ENCODE results near the gene FEN1.
A peak's percentile ranks its signal among the peaks of the same experiment; 100 is the strongest.

FEN1 gene

DNA sequence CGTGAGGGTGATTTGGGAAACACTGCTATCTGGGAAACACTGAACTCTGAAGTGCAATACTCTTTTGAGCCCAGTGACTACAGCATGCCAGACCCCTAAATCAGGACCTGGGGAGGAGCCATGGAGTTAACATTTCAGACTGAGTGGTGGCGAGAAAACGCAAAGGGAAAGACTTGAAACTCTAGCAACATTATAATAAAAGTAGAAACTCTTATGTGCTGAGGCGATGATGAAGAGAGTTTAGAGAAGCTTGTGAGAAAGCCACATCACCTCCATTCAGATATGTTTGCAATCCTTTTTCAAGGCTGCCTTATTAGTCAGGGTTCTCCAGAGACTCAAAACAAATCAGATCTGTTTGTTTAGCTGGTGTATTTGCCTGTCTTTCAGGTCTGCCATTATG is 1.9 kb downstream of the FEN1 start:
- DNase-seq (ENCODE audit: low spot score): no peak

- DNase-seq (ENCODE audit: low spot score): no peak
Measured at GRCh38 chr11:61795459-61795858, 2.7 kb downstream of the FEN1 start.

GRCh38 chr11:61795876-61796526 is 3.3 kb downstream of the FEN1 start:
- no peak for DNase-seq (ENCODE audit: low spot score)

GRCh38 chr11:61797263-61797944 is 4.7 kb downstream of the FEN1 start:
- peak; percentile 68 for DNase-seq (ENCODE audit: low spot score)

GRCh38 chr11:61799665-61800284 is 7.1 kb downstream of the FEN1 start:
- no peak for DNase-seq (ENCODE audit: low spot score)

DNA sequence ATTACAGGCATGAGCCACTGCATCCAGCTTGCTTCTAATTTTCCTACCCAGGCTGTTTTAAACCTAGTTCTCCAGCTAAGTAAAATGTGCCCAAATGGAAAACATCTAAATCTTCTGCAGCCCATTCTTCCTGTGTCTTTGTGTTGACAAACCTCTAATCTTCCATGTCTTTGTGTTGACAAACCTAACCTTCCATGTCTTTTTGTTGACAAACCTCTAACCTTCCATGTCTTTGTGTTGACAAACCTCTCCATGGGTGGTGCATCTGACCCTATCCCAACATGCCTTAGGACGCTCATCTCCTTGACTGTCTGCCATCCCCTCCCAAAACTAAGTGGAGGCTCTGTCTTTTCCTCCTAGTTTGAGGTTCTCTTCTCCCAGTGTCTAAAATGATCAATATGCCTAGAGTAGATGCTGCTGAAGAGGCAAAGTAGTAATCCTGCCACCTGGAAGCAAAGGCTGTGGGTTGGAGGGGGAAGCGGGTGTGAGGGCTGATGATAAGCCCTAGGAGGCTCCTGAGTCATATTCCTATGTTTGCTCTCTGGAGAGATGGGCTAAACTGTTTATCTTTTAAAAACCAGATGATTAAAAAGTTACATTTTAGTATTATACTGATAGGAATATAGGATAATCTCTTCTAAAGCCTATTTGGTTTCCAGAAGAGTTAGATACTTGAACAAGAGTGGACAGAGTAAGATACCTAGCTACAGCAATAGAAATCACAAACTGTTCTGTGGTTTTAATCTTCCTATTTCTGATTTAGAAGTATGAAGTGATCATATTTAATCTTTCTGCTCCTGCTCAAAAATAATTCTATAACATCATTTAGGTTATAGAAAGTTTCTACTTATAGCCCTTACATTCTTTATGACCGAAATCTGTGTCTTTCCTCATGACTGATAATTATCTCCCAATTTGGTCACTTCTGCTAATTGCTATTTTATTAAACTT is 7.9 kb downstream of the FEN1 start:
- no peak for DNase-seq (ENCODE audit: low spot score)

GRCh38 chr11:61802605-61803004 is 9.9 kb downstream of the FEN1 start:
- no peak for DNase-seq (ENCODE audit: low spot score)

GRCh38 chr11:61803889-61804647 is 11.4 kb downstream of the FEN1 start:
- DNase-seq (ENCODE audit: low spot score): no peak

DNA sequence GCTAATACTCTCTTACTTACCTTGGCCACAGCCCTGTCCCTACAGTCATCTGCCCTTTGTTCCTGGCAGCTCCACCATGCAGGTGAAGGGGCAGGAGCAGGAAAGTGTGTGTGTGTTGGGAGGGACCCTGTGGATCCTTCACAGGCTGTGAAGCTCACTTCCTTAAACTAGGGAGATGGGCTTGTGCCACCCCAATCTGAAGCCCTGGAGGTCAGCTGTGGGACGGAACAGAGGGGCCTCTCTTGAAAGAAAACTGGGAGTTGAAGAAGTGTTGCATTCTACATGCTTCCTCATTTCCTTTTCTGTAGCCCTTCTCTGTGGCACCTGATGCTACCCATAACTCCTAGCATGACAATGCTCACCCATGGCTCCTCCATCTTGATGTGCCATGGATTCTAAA is 12.4 kb downstream of the FEN1 start:
- no peak for DNase-seq (ENCODE audit: low spot score)

DNA sequence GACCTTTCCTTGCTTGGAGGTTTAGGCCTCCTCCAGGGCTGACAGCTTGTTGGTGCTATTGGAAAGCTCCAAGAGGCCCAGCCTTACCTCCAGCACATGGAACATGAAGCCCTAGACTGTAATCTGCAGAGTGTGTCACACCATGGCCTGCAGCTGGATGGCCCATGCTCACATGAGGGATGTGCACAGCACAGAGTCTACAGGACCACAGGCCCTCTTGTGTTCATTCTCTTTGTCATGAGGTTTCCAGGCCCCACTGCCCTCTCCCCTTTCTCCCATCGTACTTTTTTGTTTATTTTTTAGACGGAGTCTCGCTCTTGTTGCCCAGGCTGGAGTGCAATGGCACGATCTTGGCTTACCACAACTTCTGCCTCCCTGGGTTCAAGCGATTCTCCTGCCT is 14.1 kb downstream of the FEN1 start:
- DNase-seq (ENCODE audit: low spot score): no peak

GRCh38 chr11:61810671-61811175 is 18.0 kb downstream of the FEN1 start:
- DNase-seq (ENCODE audit: low spot score): no peak

DNA sequence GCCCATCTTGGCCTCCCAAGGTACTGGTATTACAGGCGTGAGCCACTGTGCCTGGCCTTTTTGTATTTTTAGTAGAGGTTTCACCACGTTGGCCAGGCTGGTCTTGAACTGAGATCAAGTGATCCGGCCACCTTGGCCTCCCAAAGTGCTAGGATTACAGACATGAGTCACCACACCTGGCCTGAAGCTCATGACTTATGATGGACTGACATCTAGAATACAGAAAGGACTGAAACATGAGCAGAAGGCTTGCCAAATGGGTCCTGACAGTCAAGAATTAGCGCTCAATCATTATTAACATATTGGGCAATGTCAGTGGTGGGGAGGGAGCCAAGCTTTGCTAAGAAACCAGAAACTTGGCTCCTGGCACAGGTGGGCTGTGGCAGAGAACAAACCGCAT is 19.1 kb downstream of the FEN1 start:
- no peak for DNase-seq (ENCODE audit: low spot score)

DNA sequence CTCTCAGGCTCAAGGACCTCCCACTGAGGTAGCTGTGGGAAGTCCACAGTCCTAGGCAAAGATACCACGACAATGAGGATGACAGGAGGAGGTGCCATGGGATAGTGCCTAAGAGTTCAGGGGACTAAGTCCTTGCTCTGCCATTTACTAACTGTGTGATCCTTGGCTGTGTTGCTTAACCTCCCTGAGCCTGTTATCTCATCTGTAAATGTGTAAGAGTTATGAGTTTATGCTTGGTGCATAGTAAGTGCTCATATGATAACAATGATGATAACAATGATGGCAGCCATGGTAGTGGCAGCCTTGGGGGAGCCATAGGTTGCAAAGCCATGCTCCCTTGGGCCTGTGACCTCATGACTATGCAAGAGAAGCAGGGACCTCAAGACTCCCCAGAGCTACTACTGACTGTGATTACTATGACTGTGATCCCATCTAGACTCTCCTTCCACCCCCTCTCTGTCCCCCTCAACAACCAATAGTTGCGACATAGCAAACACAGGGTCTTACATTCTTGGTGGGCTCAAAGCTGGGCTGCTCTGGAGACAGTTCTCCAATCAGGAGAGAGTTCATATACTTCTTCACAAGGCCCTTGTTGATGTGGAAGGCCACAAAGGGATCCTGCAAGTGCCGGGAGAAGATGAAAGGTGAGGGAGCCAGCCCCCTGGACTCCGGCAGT is 20.2 kb downstream of the FEN1 start:
- no peak for DNase-seq (ENCODE audit: low spot score)

GRCh38 chr11:61814247-61814957 is 21.7 kb downstream of the FEN1 start:
- DNase-seq (ENCODE audit: low spot score): no peak

DNA sequence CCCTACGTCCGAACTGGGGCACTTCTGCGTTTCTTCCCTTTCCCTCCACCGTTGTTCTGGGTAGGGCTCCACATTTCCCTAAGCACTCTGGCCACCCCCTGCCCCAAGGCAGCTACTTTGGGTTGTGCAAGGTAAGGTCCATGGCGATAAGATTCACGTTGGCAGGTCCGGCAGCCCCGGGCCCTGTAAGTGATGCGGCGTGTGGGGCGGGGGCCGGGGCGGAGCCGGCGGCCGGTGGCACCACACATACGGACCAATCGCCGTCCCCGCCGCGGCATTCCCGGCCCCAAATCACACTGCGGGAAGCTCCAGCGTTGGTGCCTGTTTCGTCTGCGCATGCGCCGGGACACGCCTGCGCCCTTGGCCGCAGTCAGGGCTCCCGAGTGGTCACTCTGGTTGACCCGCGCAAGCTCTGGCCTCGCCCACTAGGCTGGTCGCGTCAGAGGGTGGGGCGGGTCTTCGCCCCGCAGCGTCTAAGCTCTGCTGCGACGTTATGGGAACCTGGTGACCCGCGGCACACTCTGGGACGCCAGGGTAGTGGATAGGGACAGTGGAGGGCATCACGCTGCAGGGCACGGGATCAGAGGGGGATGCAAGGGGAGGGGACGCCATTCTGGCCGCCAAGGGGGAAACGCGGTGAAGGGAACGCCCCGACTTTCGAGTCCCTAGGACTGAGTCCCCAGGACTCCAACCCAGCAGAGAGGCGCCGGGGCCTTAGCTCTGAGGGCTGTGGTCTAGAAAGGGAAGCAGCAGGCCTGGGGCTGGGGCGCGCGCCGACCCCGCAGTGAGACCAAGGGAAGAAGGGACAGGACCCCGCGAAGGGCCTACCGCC is 22.5 kb downstream of the FEN1 start:
- DNase-seq (ENCODE audit: low spot score): peak; percentile 57

GRCh38 chr11:61815790-61816735 is 23.4 kb downstream of the FEN1 start:
- peak; percentile 77 for DNase-seq (ENCODE audit: low spot score)

DNA sequence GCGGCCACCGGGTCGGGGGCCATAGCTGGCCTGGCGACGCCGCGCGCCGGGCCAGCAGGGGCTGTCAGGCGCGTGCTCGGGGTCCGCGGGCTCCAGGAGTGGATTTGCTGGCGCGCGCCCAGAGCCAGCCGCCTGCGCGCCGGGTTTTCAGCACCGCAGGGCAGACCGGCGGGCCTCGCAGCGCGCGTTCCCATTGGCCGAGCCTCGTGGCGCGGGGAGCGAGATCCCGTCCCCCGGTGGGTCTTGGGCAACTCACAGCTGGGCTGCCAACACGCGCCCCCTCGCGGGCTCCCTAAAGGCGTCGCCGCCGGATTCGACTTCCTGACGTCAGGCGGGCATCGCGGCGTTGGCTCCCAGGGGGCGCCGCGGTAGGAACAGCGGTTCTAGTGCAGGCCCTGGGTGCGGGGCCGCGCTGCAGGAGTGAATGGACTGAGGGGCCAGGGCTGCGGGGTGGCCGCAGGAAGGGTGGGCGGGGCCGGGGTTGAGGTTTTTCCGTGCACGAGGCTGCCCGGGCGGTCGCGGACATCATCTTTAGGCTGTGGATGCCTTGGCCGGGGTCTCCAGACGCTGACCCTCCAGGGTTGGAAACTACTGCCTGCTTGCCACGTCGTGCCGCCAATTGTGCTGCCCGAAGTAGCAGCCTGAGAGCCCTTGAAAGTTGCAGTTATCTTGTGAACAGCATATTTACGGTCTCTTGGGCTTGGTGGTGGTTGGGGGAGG is 24.2 kb downstream of the FEN1 start, which contains the start of gene FADS1:
Gene FADS1 (minus strand): TSS at position 268 of the 720 bp plus-strand sequence. CDS start 74 bp downstream, at position 194.
- DNase-seq (ENCODE audit: low spot score): peak; percentile 88
